Caco-2 (cell line): ENCODE data around the gene CARS1. TPM values are rescaled to one million over a fixed set of nuclear protein-coding genes. Genes with fewer than 3 reads are reported as not detected.
A peak's percentile ranks its signal among the peaks of the same experiment; 100 is the strongest.

Experiments used
- BruUV-seq: library from RNA; stranded (reverse); fragments of 400-500 nt; replicated peaks from 2 replicates; lab custom pipeline; 2021; lab: Mats Ljungman, UMichigan
- CTCF ChIA-PET: fragments of 300-600 bp; sonication (Branson Sonifier 250); formaldehyde crosslinking; loops from one replicate; lab custom pipeline; 2022; ENCODE audit warnings: antibody characterized with exemption; lab: Charles Lee
- POLR2A ChIA-PET: fragments of 300-600 bp; sonication (Branson Sonifier 250); formaldehyde crosslinking; loops from one replicate; lab custom pipeline; 2022; ENCODE audit warnings: antibody characterized with exemption; lab: Charles Lee
- DNase-seq, 2 experiments: peaks; one replicate each; pipeline versions ENCODE4 v3.0.0 to v3.0.0-alpha.2; 2020 to 2022
- H3K27me3 ChIP-seq: replicated peaks from 2 replicates; pipeline ENCODE4 v1.6.0; 2011; ENCODE audit warnings: low read length; ENCODE audit not compliant: control insufficient read depth, insufficient read depth
- H3K36me3 ChIP-seq: 2 replicates; pipeline ENCODE4 v1.5.1; 2011; ENCODE audit warnings: low read length; ENCODE audit not compliant: control insufficient read depth, insufficient read depth
- H3K4me1 ChIP-seq: fragments of 250-450 bp; sonication (Bioruptor Pico); 2 replicates; pipeline ENCODE4 v1.5.1; 2020; ENCODE audit warnings: mild to moderate bottlenecking
- H3K4me3 ChIP-seq: 2 replicates; pipeline ENCODE4 v1.5.1; 2011; ENCODE audit warnings: low read depth, mild to moderate bottlenecking, control low read depth, low read length
- H3K9me3 ChIP-seq: fragments of 250-450 bp; sonication (Bioruptor Pico); 2 replicates; pipeline ENCODE4 v1.5.1; 2020; ENCODE audit warnings: mild to moderate bottlenecking, moderate library complexity
- H3K27ac Mint-ChIP-seq: one replicate; pipeline ENCODE4 v1.8.0; 2022; ENCODE audit warnings: mixed read lengths; ENCODE audit not compliant: unreplicated experiment
- H3K27me3 Mint-ChIP-seq: one replicate; pipeline ENCODE4 v1.8.0; 2022; ENCODE audit warnings: mixed read lengths; ENCODE audit not compliant: insufficient read depth, unreplicated experiment
- H3K36me3 Mint-ChIP-seq: one replicate; pipeline ENCODE4 v1.8.0; 2022; ENCODE audit warnings: mild to moderate bottlenecking, mixed read lengths; ENCODE audit not compliant: insufficient read depth, unreplicated experiment
- H3K4me1 Mint-ChIP-seq: one replicate; pipeline ENCODE4 v1.8.0; 2022; ENCODE audit warnings: low read depth, mixed read lengths; ENCODE audit not compliant: unreplicated experiment
- H3K4me3 Mint-ChIP-seq: one replicate; pipeline ENCODE4 v1.8.0; 2022; ENCODE audit warnings: mild to moderate bottlenecking, moderate library complexity, mixed read lengths; ENCODE audit not compliant: unreplicated experiment
- H3K9me3 Mint-ChIP-seq: one replicate; pipeline ENCODE4 v1.8.0; 2022; ENCODE audit warnings: mixed read lengths; ENCODE audit not compliant: unreplicated experiment
- intact Hi-C: fragments of 100-400 bp; cut with micrococcal nuclease; formaldehyde crosslinking; loops from one replicate; pipeline ENCODE4 v1.10.0; 2022; ENCODE audit not compliant: unreplicated experiment
- total RNA-seq: library from RNA; stranded (reverse); gene quantifications from 2 replicates; pipeline ENCODE4 v1.2.3, GENCODE V29; 2022
- TF ChIP-seq, protein P1 (sequence below), 2 experiments: fragments of 200-600 bp in 1 of 2; IDR thresholded peaks; 1 replicate in 1 of 2; 2 replicates in 1 of 2; pipeline versions ENCODE4 v1.5.1 to v1.8.0; 2011 to 2022; ENCODE audit warnings: antibody characterized with exemption in 1 of 2, control low read depth in 1 of 2, inconsistent platforms in 1 of 2, low read depth in 1 of 2, low read length in 1 of 2, mild to moderate bottlenecking in 1 of 2, moderate library complexity in 1 of 2; ENCODE audit not compliant: insufficient read depth in 1 of 2, severe bottlenecking in 1 of 2, unreplicated experiment in 1 of 2

Gene CARS1
- total RNA-seq, 1 experiment from 2014 or later, result 121 TPM

DNA sequence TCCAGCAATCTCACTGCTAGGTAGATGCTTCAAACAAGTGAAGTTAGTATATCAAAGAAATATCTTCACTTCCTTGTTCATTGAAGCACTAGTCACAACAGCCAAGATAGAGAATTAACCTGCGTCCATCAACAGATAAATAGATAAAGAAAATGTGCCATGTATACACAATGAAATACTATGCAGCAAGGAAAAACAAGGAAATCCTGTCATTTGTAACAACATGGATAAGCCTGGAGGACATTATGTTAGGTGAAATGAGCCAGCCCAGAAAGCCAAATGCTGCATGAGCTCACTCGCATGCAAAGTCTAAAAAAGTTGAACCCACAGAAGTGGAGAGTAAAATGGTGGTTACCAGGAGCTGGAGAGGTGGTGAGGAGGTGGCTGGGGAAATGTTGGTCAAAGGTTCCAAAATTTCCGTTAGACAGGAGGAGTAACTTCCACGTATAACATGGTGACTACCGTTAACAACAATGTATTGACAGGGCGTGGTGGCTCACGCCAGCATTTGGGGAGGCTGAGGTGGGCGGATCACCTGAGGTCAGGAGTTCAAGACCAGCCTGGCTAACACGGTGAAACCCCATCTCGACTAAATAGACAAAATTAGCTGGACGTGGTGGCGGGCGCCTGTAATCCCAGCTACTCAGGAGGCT, 23.6 kb upstream of the CARS1 start:
- H3K4me3 ChIP-seq, result no peak overlapping the region
- Mint-ChIP-seq H3K9me3 (no peaks in the 10 kb centered on the region), H3K4me3 (no peak overlapping the region), H3K27me3 (no peaks in the 10 kb centered on the region), H3K4me1 (peaks cover 17% of the 10 kb centered on the region), H3K27ac (peak overlapping the region; percentile 20), H3K36me3 (no peaks in the 10 kb centered on the region)
- DNase-seq, result no peak
- H3K27me3 ChIP-seq, result no peaks in the 10 kb centered on the region
- CTCF ChIA-PET, result interaction anchor here (1.3 kb wide), 1 partner anchor 11 kb away, joined by 5 read pairs; no protein-coding TSS in a partner anchor
- POLR2A ChIA-PET, result no interaction called here
- TF ChIP-seq, protein P1, sequence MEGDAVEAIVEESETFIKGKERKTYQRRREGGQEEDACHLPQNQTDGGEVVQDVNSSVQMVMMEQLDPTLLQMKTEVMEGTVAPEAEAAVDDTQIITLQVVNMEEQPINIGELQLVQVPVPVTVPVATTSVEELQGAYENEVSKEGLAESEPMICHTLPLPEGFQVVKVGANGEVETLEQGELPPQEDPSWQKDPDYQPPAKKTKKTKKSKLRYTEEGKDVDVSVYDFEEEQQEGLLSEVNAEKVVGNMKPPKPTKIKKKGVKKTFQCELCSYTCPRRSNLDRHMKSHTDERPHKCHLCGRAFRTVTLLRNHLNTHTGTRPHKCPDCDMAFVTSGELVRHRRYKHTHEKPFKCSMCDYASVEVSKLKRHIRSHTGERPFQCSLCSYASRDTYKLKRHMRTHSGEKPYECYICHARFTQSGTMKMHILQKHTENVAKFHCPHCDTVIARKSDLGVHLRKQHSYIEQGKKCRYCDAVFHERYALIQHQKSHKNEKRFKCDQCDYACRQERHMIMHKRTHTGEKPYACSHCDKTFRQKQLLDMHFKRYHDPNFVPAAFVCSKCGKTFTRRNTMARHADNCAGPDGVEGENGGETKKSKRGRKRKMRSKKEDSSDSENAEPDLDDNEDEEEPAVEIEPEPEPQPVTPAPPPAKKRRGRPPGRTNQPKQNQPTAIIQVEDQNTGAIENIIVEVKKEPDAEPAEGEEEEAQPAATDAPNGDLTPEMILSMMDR (IDR thresholded peaks at IDR 0.05; ENCODE audit: insufficient read depth in 1 of 2, low read depth in 1 of 2, low read length in 1 of 2, severe bottlenecking in 1 of 2, unreplicated experiment in 1 of 2), result no peak
- H3K4me1 ChIP-seq, result peaks cover 11% of the 10 kb centered on the region
- intact Hi-C loops, result no loop called here
- BruUV-seq, result no TSS peak
- H3K9me3 ChIP-seq, result no peaks in the 10 kb centered on the region
- no peaks in the 10 kb centered on the region for H3K36me3 ChIP-seq

DNA sequence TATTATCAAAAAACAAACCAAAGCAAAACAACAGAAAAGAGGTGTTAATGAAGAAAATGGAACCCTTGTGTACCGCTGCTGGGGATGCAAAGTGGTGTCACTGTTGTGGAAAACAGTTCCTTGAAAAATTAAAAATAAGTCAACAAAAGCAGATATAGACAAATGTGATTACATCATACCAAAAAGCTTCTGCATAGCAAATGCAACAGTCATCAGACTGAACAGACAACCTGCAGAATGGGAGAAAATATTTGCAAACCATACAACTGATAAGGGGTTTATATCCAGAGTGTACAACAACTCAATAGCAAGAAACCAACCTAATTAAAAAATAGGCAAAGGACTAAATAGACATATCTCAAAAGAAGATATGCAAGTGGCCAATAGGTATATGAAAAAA, 22.9 kb upstream of the CARS1 start:
- Mint-ChIP-seq H3K27ac (no peak overlapping the region), H3K27me3 (no peaks in the 10 kb centered on the region), H3K4me3 (no peak overlapping the region), H3K4me1 (peaks cover 17% of the 10 kb centered on the region), H3K9me3 (no peaks in the 10 kb centered on the region), H3K36me3 (no peaks in the 10 kb centered on the region)
- no peaks in the 10 kb centered on the region for H3K9me3 ChIP-seq
- BruUV-seq, result no TSS peak
- ChIA-PET POLR2A (no interaction called here), CTCF (no interaction called here)
- H3K4me3 ChIP-seq, result no peak overlapping the region
- H3K36me3 ChIP-seq, result no peaks in the 10 kb centered on the region
- no peaks in the 10 kb centered on the region for H3K27me3 ChIP-seq
- no peak for DNase-seq
- peaks cover 11% of the 10 kb centered on the region for H3K4me1 ChIP-seq
- TF ChIP-seq, protein P1 (IDR thresholded peaks at IDR 0.05; ENCODE audit: insufficient read depth in 1 of 2, low read depth in 1 of 2, low read length in 1 of 2, severe bottlenecking in 1 of 2, unreplicated experiment in 1 of 2), result no peak
- intact Hi-C loops, result no loop called here

DNA sequence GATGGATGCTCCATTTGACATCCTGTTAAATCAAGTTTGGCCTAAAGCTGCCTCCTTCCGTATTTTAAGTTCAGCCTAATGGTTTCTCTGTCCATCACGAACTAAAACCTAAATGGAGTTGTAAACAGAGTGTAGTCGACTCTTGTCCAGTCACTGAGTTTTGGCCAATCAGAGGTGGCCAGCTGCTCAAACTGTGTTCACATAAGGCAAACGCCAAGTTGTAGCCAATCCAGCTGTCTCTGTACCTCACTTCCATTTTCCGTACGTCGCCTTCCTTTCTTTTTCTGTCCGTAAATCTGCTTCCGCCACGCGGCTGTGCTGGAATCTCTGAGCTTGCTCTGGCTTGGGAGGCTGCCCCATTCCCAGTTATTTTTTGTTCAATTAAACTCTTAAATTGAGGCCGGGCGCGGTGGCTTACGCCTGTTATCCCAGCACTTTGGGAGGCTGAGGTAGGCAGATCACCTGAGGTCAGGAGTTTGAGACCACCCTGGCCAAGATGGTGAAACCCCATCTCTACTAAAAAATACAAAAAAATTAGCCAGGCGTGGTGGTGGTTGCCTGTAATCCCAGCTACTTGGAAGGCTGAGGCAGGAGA, 20.7 kb upstream of the CARS1 start:
- intact Hi-C loops, result no loop called here
- Histone ChIP-seq H3K9me3 (no peaks in the 10 kb centered on the region), H3K36me3 (no peaks in the 10 kb centered on the region), H3K4me1 (peaks cover 11% of the 10 kb centered on the region), H3K4me3 (no peak overlapping the region), H3K27me3 (no peaks in the 10 kb centered on the region)
- H3K9me3 Mint-ChIP-seq, result no peaks in the 10 kb centered on the region
- H3K36me3 Mint-ChIP-seq, result no peaks in the 10 kb centered on the region
- DNase-seq, result no peak
- POLR2A ChIA-PET, result no interaction called here
- BruUV-seq, result no TSS peak
- TF ChIP-seq, protein P1 (IDR thresholded peaks at IDR 0.05; ENCODE audit: insufficient read depth in 1 of 2, low read depth in 1 of 2, low read length in 1 of 2, severe bottlenecking in 1 of 2, unreplicated experiment in 1 of 2), result no peak
- no peak overlapping the region for H3K27ac Mint-ChIP-seq
- H3K4me1 Mint-ChIP-seq, result peaks cover 17% of the 10 kb centered on the region
- no peaks in the 10 kb centered on the region for H3K27me3 Mint-ChIP-seq
- no peak overlapping the region for H3K4me3 Mint-ChIP-seq
- CTCF ChIA-PET, result interaction anchor here (1.2 kb wide), 2 partner anchors 10 to 14 kb away, joined by 3 to 7 read pairs; no protein-coding TSS in a partner anchor
